Endothelial cell of umbilical vein (primary cell): ENCODE measurements around the gene HIP1R. TPM values are rescaled to one million over a fixed set of nuclear protein-coding genes. Genes with fewer than 3 reads are reported as not detected.

Experiments
- BruUV-seq: library from RNA; stranded (reverse); fragments of 400-500 nt; replicated peaks from 2 replicates; lab custom pipeline; 2021; lab: Mats Ljungman, UMichigan
- CTCF ChIA-PET: fragments of 300-600, 350-600 bp; sonication (Branson Sonifier 250); formaldehyde crosslinking; loops from one replicate; lab custom pipeline; 2021; ENCODE audit warnings: antibody characterized with exemption, inconsistent platforms; lab: Charles Lee
- POLR2A ChIA-PET: fragments of 300-600, 350-600 bp; sonication (Branson Sonifier 250); formaldehyde crosslinking; loops from one replicate; lab custom pipeline; 2021; ENCODE audit warnings: antibody characterized with exemption, inconsistent platforms; lab: Charles Lee
- DNase-seq: peaks from one replicate; pipeline ENCODE4 v3.0.0-alpha.2; 2011; ENCODE audit warnings: low read depth, low spot score
- FAIRE-seq: peaks from 2 replicates; lab custom pipeline; 2011; peaks lifted over from hg19 to GRCh38; lab: Jason Lieb, UNC
- H2AFZ ChIP-seq: 2 replicates; pipeline ENCODE4 v1.6.0; 2012; ENCODE audit warnings: low read depth, low read length, control low read depth, inconsistent platforms
- H3K27ac ChIP-seq: 2 replicates; pipeline ENCODE4 v1.5.1; 2011; ENCODE audit warnings: low read depth, mild to moderate bottlenecking, control low read depth, low read length, moderate library complexity; ENCODE audit not compliant: insufficient read depth
- H3K27me3 ChIP-seq, 2 experiments: 2 replicates each; pipeline versions ENCODE4 v1.6.0 to v1.6.1; 2011; ENCODE audit warnings: low read length in 2 of 2, mixed read lengths in 1 of 2; ENCODE audit not compliant: control insufficient read depth in 2 of 2, insufficient read depth in 2 of 2
- H3K36me3 ChIP-seq, 2 experiments: 2 replicates in 1 of 2; 3 replicates in 1 of 2; pipeline ENCODE4 v1.5.1; 2011; ENCODE audit warnings: low read length in 2 of 2, mild to moderate bottlenecking in 1 of 2, moderate library complexity in 1 of 2; ENCODE audit not compliant: control insufficient read depth in 2 of 2, insufficient read depth in 2 of 2; ENCODE audit errors: extremely low read depth in 1 of 2
- H3K4me1 ChIP-seq: 3 replicates; pipeline ENCODE4 v1.5.1; 2011; ENCODE audit warnings: mild to moderate bottlenecking, low read length; ENCODE audit not compliant: control insufficient read depth, insufficient read depth; ENCODE audit errors: extremely low read depth
- H3K4me2 ChIP-seq: 2 replicates; pipeline ENCODE4 v1.6.1; 2011; ENCODE audit warnings: low read length, control low read depth, mixed read lengths; ENCODE audit not compliant: insufficient read depth
- H3K4me3 ChIP-seq, 3 experiments: fragments of 200-600 bp in 1 of 3; sonication (generic), shearing (Covaris generic) in 1 of 3; replicated peaks in 1 of 3; 2 replicates each; pipeline ENCODE4 v1.5.1; 2011 to 2016; ENCODE audit warnings: control low read depth in 3 of 3, low read length in 3 of 3, mild to moderate bottlenecking in 2 of 3, inconsistent platforms in 1 of 3, low read depth in 1 of 3, moderate library complexity in 1 of 3; ENCODE audit not compliant: insufficient read depth in 1 of 3
- H3K79me2 ChIP-seq: 2 replicates; pipeline ENCODE4 v1.6.0; 2012; ENCODE audit warnings: low read length, inconsistent platforms; ENCODE audit not compliant: control insufficient read depth, insufficient read depth
- H3K9ac ChIP-seq: replicated peaks from 2 replicates; pipeline ENCODE3; 2011; ENCODE audit warnings: low read length, control low read depth; ENCODE audit not compliant: insufficient read depth; ENCODE audit errors: extremely low read depth
- H3K9me1 ChIP-seq: replicated peaks from 3 replicates; pipeline ENCODE4 v1.6.0; 2011; ENCODE audit warnings: mild to moderate bottlenecking, low read length; ENCODE audit not compliant: control insufficient read depth, insufficient read depth; ENCODE audit errors: extremely low read depth
- H3K9me3 ChIP-seq: replicated peaks from 2 replicates; pipeline ENCODE4 v1.5.1; 2012; ENCODE audit warnings: low read length, inconsistent platforms; ENCODE audit not compliant: control insufficient read depth, insufficient read depth
- H4K20me1 ChIP-seq: replicated peaks from 2 replicates; pipeline ENCODE3; 2011; ENCODE audit warnings: mild to moderate bottlenecking, low read length; ENCODE audit not compliant: control insufficient read depth, insufficient read depth; ENCODE audit errors: extremely low read depth
- CTCF ChIP-seq, 2 donors: IDR thresholded peaks; 1 replicate in 1 of 2; 2 replicates in 1 of 2; pipeline ENCODE4 v1.5.1; 2011; ENCODE audit warnings: low read length in 2 of 2, mild to moderate bottlenecking in 2 of 2, moderate library complexity in 2 of 2, control low read depth in 1 of 2, inconsistent platforms in 1 of 2, low read depth in 1 of 2; ENCODE audit not compliant: insufficient read depth in 1 of 2; ENCODE audit errors: extremely low read depth in 1 of 2
- POLR2A ChIP-seq: IDR thresholded peaks from 2 replicates; pipeline ENCODE4 v1.6.1; 2012; ENCODE audit warnings: low read depth, mild to moderate bottlenecking, control low read depth, low read length
- dilution Hi-C: fragments of 300-500 bp; cut with MboI; formaldehyde crosslinking; loops from one replicate; pipeline ENCODE4 v1.15.0; 2019; ENCODE audit warnings: low sequenced_read_pairs; ENCODE audit not compliant: extremely low pct_ligation_motif_present
- intact Hi-C: fragments of 100-400 bp; cut with micrococcal nuclease; formaldehyde crosslinking; loops from one replicate; pipeline ENCODE4 v1.10.0; 2022
- polyA plus RNA-seq, 4 experiments: library from polyadenylated mRNA; depleted of rRNA in 3 of 4; stranded (reverse) in 3 of 4; unstranded in 1 of 4; fragments of >200 nt; gene quantifications; 2 replicates each; pipeline versions ENCODE4 v1.2.1 to v1.2.3, GENCODE V29; 2011 to 2012; ENCODE audit warnings: missing spikeins in 1 of 4
- total RNA-seq: library from RNA; stranded (reverse); gene quantifications from 2 replicates; pipeline ENCODE4 v1.2.3, GENCODE V29; 2021

Gene HIP1R
- total and polyA plus RNA-seq, 2 donors (not counting 3 experiments of a cell fraction or from before 2014, with no cell fraction given): 111 to 122 TPM

DNA sequence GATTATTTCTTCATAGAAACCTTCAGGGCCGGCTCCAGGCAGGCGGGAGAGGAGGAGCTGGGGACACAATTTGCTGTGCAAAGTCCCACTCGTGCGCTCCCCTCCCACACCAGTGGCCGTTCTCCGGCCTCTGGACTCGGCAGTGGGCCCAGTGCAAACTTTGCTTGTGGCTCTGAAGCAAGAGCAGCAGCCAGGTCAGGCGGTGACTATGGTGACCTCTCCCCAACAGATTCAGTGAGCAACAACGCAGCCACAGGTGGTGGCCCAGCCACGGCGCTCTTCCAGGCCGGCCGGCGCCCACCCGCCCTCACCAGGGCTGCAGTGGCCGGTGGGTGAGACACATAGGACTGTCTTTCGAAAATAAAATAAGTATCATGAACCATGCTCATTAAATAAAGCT is 31.1 kb downstream of the HIP1R start:
- CTCF ChIA-PET: interaction anchor here (1.4 to 2.3 kb wide), 4 partner anchors 16 to 372 kb away, joined by 5 to 16 read pairs (median 8); no protein-coding TSS in a partner anchor
- Histone ChIP-seq H3K4me2 (no peak overlapping the region), H3K4me3 (no peak overlapping the region), H3K9ac (no peak overlapping the region), H3K4me1 (peaks cover 13% of the 10 kb centered on the region), H3K79me2 (peaks cover 16% of the 10 kb centered on the region), H3K27me3 (no peaks in the 10 kb centered on the region), H3K27ac (no peak overlapping the region), H3K36me3 (peaks cover 22 to 28% of the 10 kb centered on the region in 2 experiments), H3K9me3 (no peaks in the 10 kb centered on the region), H3K9me1 (no peaks in the 10 kb centered on the region), H2AFZ (no peak overlapping the region), H4K20me1 (no peaks in the 10 kb centered on the region)
- dilution Hi-C loops (no loop called here), intact Hi-C loops (loop anchor here (5.0 kb wide), 1 partner anchor 371 kb away; no protein-coding TSS in a partner anchor)
- no peak for DNase-seq
- no peak for FAIRE-seq
- TSS peak; percentile 0 for BruUV-seq
- POLR2A ChIA-PET: no interaction called here
- TF ChIP-seq CTCF (IDR thresholded peaks at IDR 0.05; ENCODE audit: extremely low read depth in 1 of 2, insufficient read depth in 1 of 2, low read depth in 1 of 2, low read length in 2 of 2): no peak
- TF ChIP-seq POLR2A: no peak

- intact Hi-C loops (loop anchor here (5.0 kb wide), 1 partner anchor 370 kb away; no protein-coding TSS in a partner anchor), dilution Hi-C loops (no loop called here)
- no TSS peak for BruUV-seq
- H3K79me2 ChIP-seq: peaks cover 22% of the 10 kb centered on the region
- no peaks in the 10 kb centered on the region for H3K27me3 ChIP-seq
- no peak for FAIRE-seq
- H3K4me2 ChIP-seq: no peak overlapping the region
- no peaks in the 10 kb centered on the region for H3K9me3 ChIP-seq
- H3K4me1 ChIP-seq: peaks cover 20% of the 10 kb centered on the region
- H3K4me3 ChIP-seq: no peak overlapping the region
- TF ChIP-seq POLR2A: no peak
- no peak overlapping the region for H2AFZ ChIP-seq
- no peak overlapping the region for H3K9ac ChIP-seq
- no peak overlapping the region for H3K27ac ChIP-seq
- H3K36me3 ChIP-seq: peaks cover 22% of the 10 kb centered on the region in 2 experiments
- POLR2A ChIA-PET: no interaction called here
- H4K20me1 ChIP-seq: no peaks in the 10 kb centered on the region
- no peak for DNase-seq
- CTCF ChIA-PET: interaction anchor here (1.0 to 2.3 kb wide), 10 partner anchors 8 to 371 kb away, joined by 3 to 16 read pairs (median 4); partner anchors contain the start of gene MPHOSPH9
- no peaks in the 10 kb centered on the region for H3K9me1 ChIP-seq
Observed at GRCh38 chr12:122866950-122867607, 31.8 kb downstream of the HIP1R start.
